OCI-LY7 (cell line): ENCODE results near the gene SPEM1. TPM values are rescaled to one million over a fixed set of nuclear protein-coding genes. Genes with fewer than 3 reads are reported as not detected.

Source experiments
- BruUV-seq: library from RNA; stranded (reverse); fragments of 400-500 nt; replicated peaks from 2 replicates; lab custom pipeline; 2021; lab: Mats Ljungman, UMichigan
- CTCF ChIA-PET: fragments of 300-600 bp; sonication (Branson Sonifier 250); formaldehyde crosslinking; loops from one replicate; lab custom pipeline; 2022; ENCODE audit warnings: antibody characterized with exemption; ENCODE audit not compliant: unreplicated experiment; lab: Charles Lee
- POLR2A ChIA-PET: fragments of 300-600 bp; sonication (Branson Sonifier 250); formaldehyde crosslinking; loops from one replicate; lab custom pipeline; 2022; ENCODE audit warnings: antibody characterized with exemption; lab: Charles Lee
- DNase-seq: peaks from one replicate; pipeline ENCODE4 v3.0.0-alpha.2; 2015; ENCODE audit warnings: low spot score
- H2AFZ ChIP-seq: fragments of 200-600 bp; sonication (generic), shearing (Covaris generic); 2 replicates; pipeline ENCODE4 v1.6.1; 2014; ENCODE audit warnings: mild to moderate bottlenecking, antibody characterized with exemption, low read length, moderate library complexity
- H3K27ac ChIP-seq: fragments of 200-600 bp; sonication (generic); 2 replicates; pipeline ENCODE4 v1.5.1; 2014; ENCODE audit warnings: mixed run types, low read depth, mild to moderate bottlenecking, moderate library complexity, low read length, inconsistent platforms; ENCODE audit not compliant: poor library complexity, severe bottlenecking
- H3K36me3 ChIP-seq: fragments of 200-600 bp; sonication (generic); 2 replicates; pipeline ENCODE4 v1.6.1; 2014; ENCODE audit warnings: mild to moderate bottlenecking, antibody characterized with exemption, low read length, moderate library complexity, mixed read lengths; ENCODE audit not compliant: insufficient read depth
- H3K4me1 ChIP-seq: fragments of 200-600 bp; sonication (generic); 2 replicates; pipeline ENCODE4 v1.5.1; 2014; ENCODE audit warnings: mild to moderate bottlenecking, low read length; ENCODE audit not compliant: insufficient read depth, poor library complexity, severe bottlenecking
- H3K4me2 ChIP-seq: fragments of 200-600 bp; sonication (generic); 2 replicates; pipeline ENCODE4 v1.6.1; 2014; ENCODE audit warnings: mild to moderate bottlenecking, low read length
- H3K4me3 ChIP-seq: fragments of 200-600 bp; sonication (generic); 2 replicates; pipeline ENCODE4 v1.5.1; 2014; ENCODE audit warnings: mild to moderate bottlenecking, low read depth, low read length; ENCODE audit not compliant: poor library complexity, severe bottlenecking
- H3K79me2 ChIP-seq: fragments of 200-600 bp; sonication (generic); 2 replicates; pipeline ENCODE4 v1.6.1; 2016; ENCODE audit warnings: low read depth, mild to moderate bottlenecking, low read length, moderate library complexity, mixed read lengths; ENCODE audit not compliant: insufficient read depth
- H3K9me2 ChIP-seq: fragments of 200-600 bp; sonication (generic); 2 replicates; pipeline ENCODE4 v1.6.1; 2016; ENCODE audit warnings: mild to moderate bottlenecking, low read length, mixed read lengths; ENCODE audit not compliant: insufficient read depth
- H3K9me3 ChIP-seq: fragments of 200-600 bp; sonication (generic); 2 replicates; pipeline ENCODE4 v1.6.1; 2014; ENCODE audit warnings: mild to moderate bottlenecking, mixed run types, low read length, mixed read lengths
- H4K20me1 ChIP-seq: fragments of 200-600 bp; sonication (generic); 2 replicates; pipeline ENCODE4 v1.6.1; 2014; ENCODE audit warnings: mild to moderate bottlenecking, antibody characterized with exemption, low read length, moderate library complexity, mixed read lengths; ENCODE audit not compliant: insufficient read depth
- CTCF ChIP-seq: fragments of 200-600 bp; sonication (generic); conservative IDR thresholded peaks from 2 replicates; pipeline ENCODE4 v1.5.1; 2014; ENCODE audit warnings: mild to moderate bottlenecking, antibody characterized with exemption, low read length, moderate library complexity, mixed read lengths
- EZH2phosphoT487 ChIP-seq: fragments of 200-600 bp; sonication (generic); IDR thresholded peaks from 2 replicates; pipeline ENCODE4 v1.6.1; 2018; ENCODE audit warnings: low read depth, borderline replicate concordance, mild to moderate bottlenecking, mixed run types, antibody characterized with exemption, low read length, moderate library complexity, mixed read lengths
- intact Hi-C: fragments of 100-400 bp; cut with micrococcal nuclease; formaldehyde crosslinking; loops from one replicate; pipeline ENCODE4 v1.10.0; 2022; ENCODE audit not compliant: unreplicated experiment
- total RNA-seq, 2 experiments: library from RNA; depleted of rRNA in 1 of 2; stranded (reverse); fragments of >200 nt in 1 of 2; shearing (Covaris generic) in 1 of 2; gene quantifications; 2 replicates each; pipeline ENCODE4 v1.2.3, GENCODE V29; 2014 to 2022

The SPEM1 gene
- total RNA-seq, 2 experiments from 2014 or later, result not detected

- DNase-seq, result no peak
- TF ChIP-seq EZH2phosphoT487 (no peak), CTCF (no peak)
- intact Hi-C loops, result no loop called here
- ChIA-PET CTCF (no interaction called here), POLR2A (interaction anchor here (0.6 kb wide), 1 partner anchor 78 kb away, joined by 4 read pairs; no protein-coding TSS in a partner anchor)
- Histone ChIP-seq H3K9me2 (no peaks in the 10 kb centered on the region), H4K20me1 (no peaks in the 10 kb centered on the region), H2AFZ (no peak overlapping the region), H3K4me2 (peak overlapping the region; percentile 24; the same call in 1 of the 2 replicates), H3K4me3 (no peak overlapping the region), H3K27ac (no peak overlapping the region), H3K36me3 (no peaks in the 10 kb centered on the region), H3K79me2 (no peaks in the 10 kb centered on the region), H3K4me1 (peaks cover 4% of the 10 kb centered on the region), H3K9me3 (no peaks in the 10 kb centered on the region)
- BruUV-seq, result no TSS peak
Observed at GRCh38 chr17:7445619-7445968, 25.5 kb downstream of the SPEM1 start.

- no peak overlapping the region for H3K4me2 ChIP-seq
- no peaks in the 10 kb centered on the region for H3K9me3 ChIP-seq
- no peak overlapping the region for H3K27ac ChIP-seq
- H3K79me2 ChIP-seq, result no peaks in the 10 kb centered on the region
- no peak overlapping the region for H3K4me3 ChIP-seq
- H3K36me3 ChIP-seq, result no peaks in the 10 kb centered on the region
- DNase-seq, result no peak
- no peaks in the 10 kb centered on the region for H3K4me1 ChIP-seq
- POLR2A ChIA-PET, result interaction anchor here (0.5 kb wide), 1 partner anchor 77 kb away, joined by 3 read pairs; no protein-coding TSS in a partner anchor
- CTCF ChIA-PET, result no interaction called here
- H2AFZ ChIP-seq, result no peak overlapping the region
- TF ChIP-seq CTCF (no peak), EZH2phosphoT487 (no peak)
- no TSS peak for BruUV-seq
- no peaks in the 10 kb centered on the region for H3K9me2 ChIP-seq
- intact Hi-C loops, result no loop called here
- no peaks in the 10 kb centered on the region for H4K20me1 ChIP-seq
Observed at GRCh38 chr17:7448461-7448860, 28.3 kb downstream of the SPEM1 start.

- intact Hi-C loops, result no loop called here
- H3K27ac ChIP-seq, result no peak overlapping the region
- no TSS peak for BruUV-seq
- peaks cover 6% of the 10 kb centered on the region; the same call in 1 of the 2 replicates for H3K36me3 ChIP-seq
- ChIA-PET CTCF (no interaction called here), POLR2A (interaction anchor here (0.7 kb wide), 1 partner anchor 88 kb away, joined by 3 read pairs; no protein-coding TSS in a partner anchor)
- H3K4me2 ChIP-seq, result no peak overlapping the region
- H3K9me3 ChIP-seq, result no peaks in the 10 kb centered on the region
- H3K79me2 ChIP-seq, result no peaks in the 10 kb centered on the region
- H3K4me1 ChIP-seq, result peaks cover 14% of the 10 kb centered on the region
- no peaks in the 10 kb centered on the region for H4K20me1 ChIP-seq
- TF ChIP-seq EZH2phosphoT487 (no peak), CTCF (no peak)
- no peak for DNase-seq
- H3K4me3 ChIP-seq, result no peak overlapping the region
- H3K9me2 ChIP-seq, result no peaks in the 10 kb centered on the region
- H2AFZ ChIP-seq, result no peak overlapping the region
Observed at GRCh38 chr17:7459961-7460545, 39.9 kb downstream of the SPEM1 start.
